ENCODE data around the gene TMEM42.

The TMEM42 gene

DNA sequence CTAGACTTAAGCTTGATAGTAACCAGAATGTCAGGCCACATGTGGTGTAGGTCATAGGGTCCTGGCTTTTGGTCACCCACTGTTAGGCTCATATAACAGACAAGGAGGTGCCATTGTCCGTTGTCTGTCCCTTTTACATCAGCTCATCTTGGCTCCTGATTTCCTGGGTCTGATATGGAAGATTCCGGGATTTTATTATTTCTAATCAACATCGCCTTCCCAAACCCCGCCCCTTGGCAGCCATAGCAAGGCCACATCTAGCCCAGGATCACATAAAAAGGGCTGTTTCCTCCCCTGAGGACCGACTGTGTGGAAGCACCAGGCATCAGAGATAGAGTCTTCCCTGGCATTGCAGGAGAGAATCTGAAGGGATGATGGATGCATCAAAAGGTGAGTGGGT lies 12.6 kb downstream of the TMEM42 start, which contains the start of gene TGM4:
TGM4 (plus strand) TSS at position 301 of the 400 bp plus-strand sequence; CDS start at position 372, 71 bp downstream.
- DNase-seq (ENCODE audit: low read depth): no peak

DNA sequence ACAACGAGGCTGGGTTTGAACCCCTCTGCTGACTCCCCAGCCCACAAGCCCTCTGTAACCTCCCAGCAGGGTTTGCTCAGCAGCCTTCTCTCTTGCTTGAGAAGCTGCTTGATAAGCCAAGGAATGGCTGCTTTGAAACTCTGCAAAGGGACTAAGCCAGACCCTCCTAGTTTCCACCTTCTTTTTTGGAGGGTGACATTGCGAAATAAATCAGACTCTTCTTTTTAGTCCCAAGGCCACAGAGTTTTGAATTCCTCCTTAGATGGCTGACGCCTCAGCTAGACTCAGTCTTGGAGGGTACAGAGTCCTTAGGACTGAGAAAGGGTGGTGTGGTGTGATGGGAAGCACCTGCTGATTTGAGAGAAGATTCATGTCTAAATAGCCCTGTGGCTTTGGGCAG lies 13.9 kb downstream of the TMEM42 start:
- no peak for DNase-seq (ENCODE audit: low read depth)

DNA sequence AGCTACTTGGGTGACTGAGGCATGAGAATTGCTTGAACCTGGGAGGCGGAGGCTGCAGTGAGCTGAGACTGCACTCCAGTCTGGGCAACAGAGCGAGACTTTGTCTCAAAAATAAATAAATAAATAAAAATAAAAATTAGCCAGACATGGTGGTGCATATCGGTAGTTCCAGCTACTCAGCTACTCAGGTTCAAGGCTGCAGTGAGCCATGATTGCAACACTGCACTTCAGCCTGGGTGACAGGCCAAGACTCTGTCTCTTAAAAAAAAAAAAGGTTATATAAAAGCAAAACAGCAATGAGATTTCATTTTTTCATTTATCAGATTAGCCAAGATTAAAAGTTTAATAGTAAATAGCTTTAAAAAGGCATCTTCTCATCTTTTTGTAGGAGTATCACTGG lies 15.6 kb downstream of the TMEM42 start:
- no peak for DNase-seq (ENCODE audit: low read depth)

DNA sequence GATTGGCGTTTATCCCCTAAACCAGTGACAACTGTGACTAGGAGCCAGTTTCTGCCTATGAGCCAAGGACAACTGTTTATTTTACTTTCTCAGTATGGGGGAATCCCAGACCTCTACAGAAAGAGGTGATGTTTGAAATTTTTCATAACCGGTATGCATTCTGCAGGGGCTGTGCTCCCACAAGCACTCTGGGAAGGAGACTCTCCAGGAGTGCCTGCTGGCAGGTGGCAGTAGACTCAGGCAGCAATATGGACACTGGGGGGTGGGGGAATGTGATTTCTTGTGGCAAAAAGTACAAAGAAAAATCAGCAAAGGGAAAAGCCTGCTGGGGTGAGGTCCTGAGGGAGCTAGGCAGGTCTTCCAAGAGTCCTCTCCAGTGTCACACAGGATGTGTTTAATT lies 18.6 kb downstream of the TMEM42 start:
- DNase-seq (ENCODE audit: low read depth): no peak

DNA sequence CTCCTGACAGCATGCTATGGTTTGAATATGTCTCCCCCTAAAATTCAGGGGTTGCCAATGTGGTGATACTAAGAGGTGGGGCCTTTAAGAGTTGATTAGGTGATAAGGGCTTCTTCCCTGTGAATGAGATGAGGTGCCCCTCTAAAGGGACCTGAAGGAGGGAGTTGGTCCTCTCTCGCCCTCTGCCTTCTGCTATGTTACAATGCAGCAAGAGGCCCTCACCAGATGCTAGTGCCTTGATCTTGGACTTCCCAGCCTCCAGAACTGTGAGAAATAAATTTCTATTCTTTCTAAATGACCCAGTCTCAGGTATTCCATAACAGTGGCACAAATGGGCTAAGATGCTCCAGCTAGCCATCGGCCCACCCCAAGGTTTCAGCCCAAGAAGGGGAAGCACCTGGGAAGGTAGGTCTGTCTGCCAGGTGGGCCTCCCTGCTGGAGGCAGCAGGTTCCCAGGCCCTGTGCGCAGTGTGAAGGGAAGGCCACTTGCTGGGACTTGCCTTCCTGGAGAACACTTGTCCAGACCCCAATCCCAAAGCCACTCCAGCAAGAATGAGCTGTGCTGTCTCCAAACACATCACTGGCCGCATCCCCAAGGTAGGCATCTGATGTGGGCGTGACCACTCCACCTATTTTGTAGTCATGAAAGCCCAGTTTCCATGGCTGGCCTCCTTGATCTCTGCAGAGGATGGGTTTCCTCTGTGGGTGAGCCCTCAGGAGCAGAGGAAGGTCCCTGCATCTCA lies 21.7 kb downstream of the TMEM42 start:
- DNase-seq (ENCODE audit: low read depth): no peak

DNA sequence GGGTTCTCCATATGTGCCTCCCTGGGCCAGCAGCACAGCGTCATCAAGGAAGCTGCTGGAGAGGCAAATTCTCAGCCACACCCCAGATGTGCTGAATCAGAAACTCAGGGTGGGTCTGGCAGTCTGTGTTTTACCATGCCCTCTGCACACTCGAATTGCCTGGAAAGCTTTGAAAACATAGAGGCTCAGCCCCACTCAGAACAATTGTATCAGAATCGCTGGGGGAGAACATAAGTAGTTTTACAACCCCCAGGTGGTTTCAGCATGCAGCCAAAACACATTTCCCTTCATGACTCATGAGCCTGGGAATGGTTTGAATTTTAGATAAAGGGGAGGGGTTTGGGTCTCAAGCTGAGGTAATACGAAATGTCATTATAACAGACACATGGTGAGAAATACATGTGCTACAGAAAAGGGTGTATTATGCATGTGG lies 22.3 kb downstream of the TMEM42 start:
- no peak for DNase-seq (ENCODE audit: low read depth)

DNA sequence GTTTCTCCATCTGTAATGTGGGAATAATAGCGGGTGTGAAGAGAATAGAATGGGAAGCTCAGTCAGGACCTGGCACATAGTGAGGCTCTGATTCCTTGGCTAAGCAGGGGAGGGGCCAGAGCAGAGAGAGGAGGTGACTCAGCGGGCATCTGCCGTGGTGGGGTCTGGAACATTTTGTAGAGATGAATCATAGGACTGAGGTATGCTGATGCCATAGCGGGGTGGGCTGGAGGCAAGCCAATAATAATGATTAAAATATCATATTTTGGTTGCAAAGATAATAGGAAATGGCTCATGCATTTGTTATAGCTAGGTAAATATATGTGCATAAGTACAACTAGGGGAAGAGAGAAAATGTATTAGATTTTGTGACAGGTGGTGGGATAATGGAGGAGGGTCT lies 23.9 kb downstream of the TMEM42 start:
- no peak for DNase-seq (ENCODE audit: low read depth)

DNA sequence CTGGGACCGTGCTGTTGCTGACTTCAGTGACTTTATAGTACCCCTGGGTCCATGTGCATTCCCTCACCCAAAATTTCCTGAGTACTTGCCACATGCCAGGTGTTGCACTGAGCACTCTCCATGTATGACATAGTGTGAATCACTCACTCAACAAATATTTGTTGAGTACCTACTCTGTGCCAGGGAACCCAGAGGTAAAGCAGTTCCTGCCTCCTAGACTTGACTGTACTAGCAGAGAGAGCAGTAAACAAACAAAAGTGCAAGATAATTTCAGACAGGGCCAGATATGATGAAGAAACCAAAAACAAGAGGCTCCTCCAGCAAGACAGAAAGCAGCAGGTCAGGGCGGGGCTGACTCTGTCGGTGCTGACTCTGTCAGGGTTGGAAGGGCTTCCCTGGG lies 24.8 kb downstream of the TMEM42 start:
- DNase-seq (ENCODE audit: low read depth): no peak

DNA sequence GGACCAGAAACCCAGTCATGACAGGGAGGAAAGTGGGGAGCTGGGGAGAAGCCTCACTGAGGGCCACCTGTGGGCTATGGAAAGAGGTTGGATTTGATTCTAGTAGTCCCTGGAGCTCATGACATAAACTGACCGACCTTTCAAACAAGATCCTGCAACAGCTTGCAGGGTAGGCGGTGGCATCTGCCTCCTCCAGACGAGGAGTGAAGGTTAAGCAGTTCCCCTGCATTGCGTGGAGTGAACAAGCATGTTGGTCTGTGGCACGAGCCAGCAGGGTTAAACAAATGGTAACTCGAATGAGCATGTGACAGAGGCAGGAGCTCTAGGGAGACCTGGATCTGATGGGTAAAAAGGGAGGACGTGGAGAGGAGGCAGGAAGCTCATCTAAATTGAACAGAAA lies 25.4 kb downstream of the TMEM42 start:
- DNase-seq (ENCODE audit: low read depth): no peak

DNA sequence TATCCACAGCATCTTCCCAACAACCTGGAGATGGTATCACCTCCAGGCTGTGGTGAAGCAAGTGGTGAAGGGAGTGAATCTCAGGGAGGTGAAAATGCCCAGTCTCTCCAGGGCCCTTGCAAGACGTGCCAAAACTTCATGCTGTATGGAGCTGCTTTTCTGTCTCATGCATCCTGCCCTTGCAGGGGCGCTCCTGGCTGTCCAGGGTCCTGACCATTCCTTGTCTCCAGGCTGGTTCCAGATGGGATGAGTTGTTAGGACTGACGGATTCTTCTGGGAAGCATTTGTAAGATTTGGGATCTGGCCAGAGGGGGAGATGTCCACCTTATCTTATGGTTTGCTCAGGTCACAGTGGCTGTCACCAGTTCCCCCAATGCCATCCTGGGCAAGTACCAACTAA lies 28.5 kb downstream of the TMEM42 start:
- DNase-seq (ENCODE audit: low read depth): no peak

DNA sequence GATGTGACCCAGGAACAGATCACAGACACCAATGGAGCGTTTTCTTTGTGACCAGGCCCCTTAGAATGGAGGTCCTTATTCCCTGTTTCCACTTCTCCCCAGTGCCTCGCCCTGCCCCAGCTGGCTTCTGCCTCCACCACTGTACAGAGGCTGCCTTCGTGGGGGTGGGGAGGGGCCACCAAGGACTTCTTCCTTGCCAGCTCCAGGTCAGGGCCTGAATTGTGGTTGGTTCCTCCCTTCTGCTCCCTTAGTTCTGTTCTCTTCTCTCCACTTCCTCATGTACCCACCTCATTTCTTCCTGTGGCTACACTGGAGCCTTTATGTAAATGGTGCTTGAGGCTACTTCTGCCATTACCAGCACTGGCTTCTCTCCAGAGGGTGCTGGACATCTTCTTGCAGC lies 29.1 kb downstream of the TMEM42 start:
- no peak for DNase-seq (ENCODE audit: low read depth)

DNA sequence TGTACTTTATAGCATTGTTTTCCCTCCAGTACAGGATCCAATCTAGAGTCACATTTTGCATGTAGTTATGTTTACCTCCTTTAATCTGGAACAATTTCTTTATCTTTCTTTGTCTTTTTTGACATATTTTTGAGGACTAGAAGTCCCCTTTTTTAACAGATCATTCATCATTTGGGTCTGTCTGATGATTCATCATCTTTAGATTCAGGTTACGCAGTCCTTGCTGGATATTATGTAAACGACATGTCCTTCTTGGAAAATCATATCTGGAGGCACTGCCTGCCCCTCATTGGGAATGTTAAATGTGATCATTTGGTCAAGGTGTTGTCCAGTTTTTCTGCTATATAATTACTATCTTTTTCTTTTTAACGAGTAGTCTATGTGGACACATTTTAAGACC lies 31.0 kb downstream of the TMEM42 start:
- DNase-seq (ENCODE audit: low read depth): no peak

DNA sequence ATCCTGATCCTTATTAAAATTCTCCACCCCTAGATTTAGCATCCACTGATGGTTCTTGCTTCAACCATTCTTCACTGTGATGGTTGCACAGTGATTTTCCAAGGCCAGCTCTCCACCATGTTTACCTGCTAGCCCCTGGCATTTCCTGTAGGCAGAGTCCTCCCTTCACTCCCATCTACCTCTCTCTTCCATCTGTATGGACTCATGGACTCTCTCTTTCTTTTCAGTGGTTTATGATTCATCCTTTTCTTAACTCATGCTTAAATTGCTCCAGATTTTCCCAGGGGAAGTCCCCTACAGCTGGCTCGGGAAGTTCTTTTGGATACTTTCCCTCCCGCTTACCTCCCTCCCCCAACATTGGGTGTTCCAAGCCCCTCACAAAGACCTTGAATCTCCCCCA lies 31.4 kb downstream of the TMEM42 start:
- no peak for DNase-seq (ENCODE audit: low read depth)

DNA sequence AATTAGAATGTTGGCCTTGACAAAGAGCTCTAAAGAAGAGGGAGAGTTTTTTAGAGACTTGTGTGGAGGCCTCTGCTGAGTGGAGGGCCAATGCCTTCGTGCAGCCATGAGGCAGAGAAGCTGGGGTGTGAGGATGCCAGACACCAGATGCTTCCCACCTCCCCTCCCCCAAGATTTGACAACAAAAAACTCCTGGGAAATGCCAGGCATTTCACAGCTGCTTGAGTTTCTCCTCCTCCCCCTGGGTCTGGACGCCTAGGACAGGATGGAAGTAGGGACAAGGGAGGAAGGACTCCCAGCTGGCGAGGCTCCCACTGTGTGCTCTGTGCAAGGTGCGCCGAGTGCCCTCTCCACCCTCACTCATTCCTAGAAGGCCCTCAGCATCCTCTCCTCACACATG lies 32.8 kb downstream of the TMEM42 start:
- DNase-seq (ENCODE audit: low read depth): no peak

DNA sequence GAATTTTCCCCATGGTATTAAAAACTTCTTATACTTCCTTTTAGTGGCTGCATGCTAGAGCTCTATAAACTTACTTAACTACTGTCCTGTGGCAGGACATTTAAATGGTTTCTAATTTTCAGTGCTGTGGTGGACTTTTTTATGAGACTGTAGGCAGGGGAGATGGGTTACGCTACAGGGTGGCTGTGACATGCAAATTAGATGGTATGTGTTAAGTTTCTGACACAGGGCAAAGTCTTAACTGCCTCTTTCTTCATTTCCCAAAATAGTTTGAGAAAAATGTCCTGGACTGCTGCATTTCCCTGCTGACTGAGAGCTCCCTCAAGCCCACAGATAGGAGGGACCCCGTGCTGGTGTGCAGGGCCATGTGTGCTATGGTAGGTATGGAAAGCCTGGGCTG lies 34.7 kb downstream of the TMEM42 start:
- DNase-seq (ENCODE audit: low read depth): no peak

DNA sequence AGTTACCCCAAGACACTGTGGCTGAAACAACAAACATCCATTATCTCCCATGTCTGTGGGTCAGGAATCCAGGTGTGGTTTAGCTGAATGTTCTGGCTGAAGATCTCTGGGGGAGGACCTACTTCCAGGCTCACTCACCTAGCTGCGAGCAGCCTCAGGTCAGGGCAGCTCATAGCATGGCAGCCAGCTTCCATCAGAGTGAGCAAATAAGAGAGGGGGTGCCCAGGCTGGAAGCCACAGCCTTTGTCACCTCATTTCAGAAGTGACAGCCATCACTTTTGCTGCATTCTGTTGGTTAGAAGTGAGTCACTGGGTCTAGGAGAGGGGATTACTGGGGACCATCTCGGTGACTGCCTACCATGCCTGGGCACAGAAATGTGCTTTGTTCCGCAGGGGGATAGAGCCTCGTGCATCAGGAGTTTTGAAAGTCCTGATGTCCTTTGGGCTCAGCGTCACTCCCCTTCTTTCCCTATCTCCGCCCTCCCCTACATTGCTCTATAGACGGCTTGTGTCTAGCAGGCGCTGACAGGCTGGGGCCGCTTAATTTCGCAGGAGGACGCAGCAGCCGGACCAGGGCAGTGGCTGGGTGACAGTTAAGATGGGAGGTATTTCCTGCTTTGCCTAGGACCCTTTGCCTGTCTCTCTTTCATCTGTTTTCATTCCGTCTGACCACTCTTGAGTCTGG lies 38.1 kb downstream of the TMEM42 start:
- DNase-seq (ENCODE audit: low read depth): no peak

DNA sequence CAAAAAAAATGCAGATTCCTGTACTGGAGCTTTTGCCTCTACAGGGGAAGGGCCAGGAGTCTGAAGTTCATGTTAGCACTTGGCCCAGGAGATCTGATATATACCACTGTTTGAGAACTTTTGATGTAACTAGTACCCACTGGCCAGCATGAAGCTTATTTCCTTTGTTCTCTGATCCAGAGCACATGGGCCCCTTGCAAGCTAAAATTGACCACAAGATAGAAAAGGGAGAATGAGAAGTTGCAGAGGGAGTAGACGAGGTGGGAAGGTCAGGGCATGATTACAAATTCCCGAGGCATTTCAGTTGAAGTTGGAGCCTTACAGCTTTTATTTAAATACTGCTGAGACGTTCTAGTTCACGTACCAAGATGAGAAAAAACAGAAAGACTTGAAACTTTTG lies 40.9 kb downstream of the TMEM42 start:
- no peak for DNase-seq (ENCODE audit: low read depth)

DNA sequence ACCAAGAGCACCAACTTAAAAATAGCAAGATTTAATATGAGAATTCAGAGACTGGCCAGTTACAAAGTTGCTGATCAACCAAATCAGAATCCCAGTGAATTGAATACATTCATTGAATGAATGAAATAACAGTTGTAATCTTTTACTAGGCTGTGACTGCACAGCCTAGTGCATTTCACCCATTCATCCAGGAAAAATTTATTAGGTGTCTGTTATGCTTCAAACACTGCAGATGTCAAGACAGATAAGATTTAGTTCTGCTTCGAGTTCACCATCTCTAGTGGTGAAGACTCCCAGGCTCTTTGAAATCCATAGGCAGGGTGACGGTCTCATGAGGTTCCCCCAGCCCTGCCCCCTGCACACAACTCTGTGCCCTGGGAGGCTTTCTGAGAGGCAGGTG lies 41.6 kb downstream of the TMEM42 start:
- no peak for DNase-seq (ENCODE audit: low read depth)

DNA sequence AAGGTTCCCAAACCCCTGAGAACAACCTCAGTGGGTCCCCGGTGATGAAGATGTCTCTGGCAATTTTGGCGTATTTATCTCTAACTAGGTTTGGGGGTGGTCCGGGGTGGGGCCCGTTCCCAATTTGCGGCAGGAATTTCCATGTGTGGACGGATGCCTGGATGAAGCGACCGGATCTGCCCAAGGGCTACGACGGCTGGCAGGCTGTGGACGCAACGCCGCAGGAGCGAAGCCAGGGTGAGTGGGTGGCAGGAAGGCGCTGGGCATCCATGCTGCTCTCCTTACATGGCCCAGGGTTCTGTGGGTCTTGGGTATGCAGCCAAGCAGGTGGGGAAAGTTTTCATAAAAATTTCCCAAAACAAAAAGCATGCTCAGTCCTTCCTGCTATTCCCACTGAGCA lies 42.0 kb downstream of the TMEM42 start:
- DNase-seq (ENCODE audit: low read depth): no peak

DNA sequence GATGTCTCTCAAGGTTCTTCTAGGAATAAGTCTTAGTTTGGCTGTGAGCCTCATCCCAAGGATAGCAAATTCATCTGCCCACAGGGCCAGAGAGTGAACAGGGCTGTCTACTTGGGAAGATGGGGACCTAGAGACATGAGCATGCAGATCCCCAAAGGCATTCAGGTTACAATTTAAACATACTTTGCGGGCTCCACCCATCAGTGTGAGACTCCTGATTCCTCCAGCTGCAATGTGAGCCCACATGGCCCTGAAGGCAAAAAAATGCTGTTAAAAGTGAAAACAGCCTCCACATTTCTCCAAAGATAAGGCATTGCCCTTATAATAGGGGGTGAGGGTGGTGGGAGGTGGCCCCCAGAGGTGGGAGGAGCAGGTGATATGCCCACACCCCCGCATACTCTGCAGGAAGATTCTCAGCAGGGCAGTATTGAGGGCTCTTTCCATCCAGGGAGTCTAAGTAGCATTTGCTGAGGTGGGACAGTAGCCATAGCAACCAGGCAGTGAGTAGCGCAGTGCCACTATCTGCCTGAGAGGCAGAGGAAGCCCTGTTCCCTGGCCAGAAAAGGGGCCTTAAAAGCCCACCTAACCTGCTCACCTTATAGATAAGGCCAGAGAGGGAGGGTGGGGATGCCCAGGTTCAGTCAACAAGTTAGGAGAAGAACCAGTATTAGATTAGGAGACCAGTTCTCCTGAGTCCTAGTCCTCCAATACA lies 43.9 kb downstream of the TMEM42 start:
- no peak for DNase-seq (ENCODE audit: low read depth)

DNA sequence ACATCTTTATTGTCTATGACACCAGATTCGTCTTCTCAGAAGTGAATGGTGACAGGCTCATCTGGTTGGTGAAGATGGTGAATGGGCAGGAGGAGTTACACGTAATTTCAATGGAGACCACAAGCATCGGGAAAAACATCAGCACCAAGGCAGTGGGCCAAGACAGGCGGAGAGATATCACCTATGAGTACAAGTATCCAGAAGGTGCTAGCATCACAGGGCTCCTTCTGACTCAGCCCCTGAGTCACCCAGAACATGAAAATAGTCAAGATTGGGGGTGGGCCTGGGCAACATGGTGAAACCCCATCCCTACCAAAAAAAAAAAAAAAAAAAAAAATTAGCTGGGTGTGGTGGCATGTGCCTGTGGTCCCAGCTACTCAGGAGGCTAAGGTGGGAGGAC lies 45.3 kb downstream of the TMEM42 start:
- no peak for DNase-seq (ENCODE audit: low read depth)

DNA sequence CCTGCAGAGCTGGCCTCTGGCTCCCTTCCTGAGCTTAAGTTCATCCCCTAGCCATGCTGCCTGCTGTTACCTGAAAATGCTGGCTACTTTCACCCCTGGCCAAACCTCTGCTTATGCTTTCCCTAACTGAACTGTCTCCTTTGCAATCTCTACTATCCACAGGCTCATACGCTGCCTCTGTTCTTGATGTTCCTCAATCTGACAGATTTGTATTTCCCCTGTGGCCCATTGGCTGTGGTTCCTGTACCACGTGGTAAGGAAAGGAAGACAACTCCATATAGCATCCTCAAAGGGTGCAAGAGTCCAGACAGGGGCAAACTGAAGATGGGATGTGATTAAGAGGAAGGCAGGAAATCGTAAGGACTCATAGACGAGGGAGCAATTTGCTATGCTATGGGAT lies 45.9 kb downstream of the TMEM42 start:
- DNase-seq (ENCODE audit: low read depth): no peak

DNA sequence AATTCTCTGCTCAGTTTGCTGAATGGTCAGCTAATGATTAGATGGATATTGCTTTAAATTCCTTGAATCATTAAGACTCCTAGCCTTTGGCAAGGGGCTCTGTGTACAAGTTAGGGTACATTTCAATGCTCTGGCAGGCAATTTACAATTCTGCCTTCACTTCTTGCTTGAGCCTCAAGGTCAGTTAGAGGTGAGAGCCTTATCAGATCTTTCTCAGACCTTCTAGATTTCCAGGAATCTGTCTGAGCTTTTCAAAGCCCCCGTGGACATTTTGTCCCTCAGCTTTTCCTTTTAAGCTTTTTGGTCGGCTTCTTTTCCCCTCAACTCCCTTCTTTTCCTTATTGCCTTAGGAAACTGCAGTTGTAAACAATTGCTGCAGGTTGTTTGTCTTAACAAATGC lies 47.4 kb downstream of the TMEM42 start:
- no peak for DNase-seq (ENCODE audit: low read depth)
